Measurements from ENCODE around the gene CAMK4. TPM values are rescaled to one million over a fixed set of nuclear protein-coding genes. Genes with fewer than 3 reads are reported as not detected.

CAMK4 gene
- total and polyA plus RNA-seq, 2 experiments from 2014 or later: 4.2 to 7.3 TPM

GRCh38 chr5:111392181-111392580 lies 168.0 kb downstream of the CAMK4 start:
- DNase-seq (ENCODE audit: low spot score) (no peak), ATAC-seq (no peak; the same call in 2 of the 3 replicates)
- H3K9me2 ChIP-seq (ENCODE audit: insufficient read depth): no peaks in the 10 kb centered on the region
- Mint-ChIP-seq H3K9me3 (no peaks in the 10 kb centered on the region), H3K27me3 (ENCODE audit: insufficient read depth, low read depth, poor library complexity) (no peaks in the 10 kb centered on the region), H3K4me3 (no peak overlapping the region), H3K27ac (peak overlapping the region; percentile 73; the same call in 1 of the 2 replicates), H3K36me3 (ENCODE audit: low read depth) (no peaks in the 10 kb centered on the region), H3K4me1 (peaks cover 3% of the 10 kb centered on the region; the same call in 1 of the 3 replicates)
- no peaks in the 10 kb centered on the region for H3K36me3 ChIP-seq (ENCODE audit: insufficient read depth)
- peak overlapping the region; percentile 57; the same call in 1 of the 2 replicates for H2AFZ ChIP-seq
- no peaks in the 10 kb centered on the region for H3K79me2 ChIP-seq (replicated peaks; ENCODE audit: insufficient read depth)
- H3F3A ChIP-seq (replicated peaks; ENCODE audit: low read depth): no peaks in the 10 kb centered on the region
- H3K4me2 ChIP-seq: no peak overlapping the region
- no peaks in the 10 kb centered on the region for H3K27me3 ChIP-seq (ENCODE audit: insufficient read depth)
- no peak overlapping the region for H3K4me3 ChIP-seq
- no peak for TF ChIP-seq ZNF462 (CRISPR knock-in tag; IDR thresholded peaks at IDR 0.05)
- TF ChIP-seq REST (IDR thresholded peaks at IDR 0.05; ENCODE audit: unreplicated experiment): no peak
- TF ChIP-seq ETS1 (IDR thresholded peaks at IDR 0.05): no peak
- H3K4me1 ChIP-seq (ENCODE audit: insufficient read depth): no peaks in the 10 kb centered on the region
- H4K20me1 ChIP-seq (replicated peaks; ENCODE audit: insufficient read depth): no peaks in the 10 kb centered on the region
- H3K27ac ChIP-seq (ENCODE audit: low read depth): no peak overlapping the region
